ENCODE data around the gene GATA5. TPM values are rescaled to one million over a fixed set of nuclear protein-coding genes. Genes with fewer than 3 reads are reported as not detected.

Gene GATA5
- total RNA-seq, 2 donors from 2014 or later, result 2.5 to 6.7 TPM

- Mint-ChIP-seq H3K4me1 (peaks cover 7% of the 10 kb centered on the region), H3K4me3 (no peak overlapping the region)
Observed at GRCh38 chr20:62504323-62504722, 28.5 kb upstream of the GATA5 start.

GRCh38 chr20:62503401-62504178 lies 27.8 kb upstream of the GATA5 start:
- WGBS, 2 experiments (ENCODE audit: insufficient coverage in 1 of 2, insufficient read length in 1 of 2), result 77 to 81% methylated on average over 9 to 18 of the region's 18 CpGs
- Histone ChIP-seq H3K9me3 (ENCODE audit: control insufficient read depth, low read length) (no peaks in the 10 kb centered on the region), H3K36me3 (ENCODE audit: control insufficient read depth, insufficient read depth, low read length) (no peaks in the 10 kb centered on the region), H3K4me3 (ENCODE audit: low read length) (no peak overlapping the region), H3K9ac (ENCODE audit: extremely low read depth, low read length, poor library complexity, severe bottlenecking) (no peak overlapping the region), H3K27ac (ENCODE audit: low read depth, low read length) (no peak overlapping the region), H3K27me3 (ENCODE audit: control insufficient read depth, insufficient read depth, low read length, poor library complexity, severe bottlenecking) (peaks cover 5% of the 10 kb centered on the region), H3K4me1 (ENCODE audit: control insufficient read depth, insufficient read depth, low read length) (peaks cover 9% of the 10 kb centered on the region)
- TF ChIP-seq CTCF (conservative IDR thresholded peaks at IDR 0.05), result no peak
- Mint-ChIP-seq H3K4me3 (no peak overlapping the region), H3K36me3 (ENCODE audit: low read depth) (no peaks in the 10 kb centered on the region), H3K4me1 (peaks cover 7% of the 10 kb centered on the region), H3K27me3 (ENCODE audit: insufficient read depth) (no peaks in the 10 kb centered on the region), H3K9me3 (no peaks in the 10 kb centered on the region), H3K27ac (no peak overlapping the region)
- DNase-seq, result no peak

More at GRCh38 chr20:62504323-62504722, 28.5 kb upstream of the GATA5 start:
- WGBS, 2 experiments (ENCODE audit: insufficient coverage in 1 of 2, insufficient read length in 1 of 2), result 94 to 100% methylated on average over 4 of the region's 4 CpGs
- H3K4me3 ChIP-seq (ENCODE audit: low read length), result no peak overlapping the region
- no peak overlapping the region for H3K27ac ChIP-seq (ENCODE audit: low read depth, low read length)
- H3K9me3 ChIP-seq (ENCODE audit: control insufficient read depth, low read length), result no peaks in the 10 kb centered on the region
- Mint-ChIP-seq H3K27me3 (ENCODE audit: insufficient read depth) (no peaks in the 10 kb centered on the region), H3K9me3 (no peaks in the 10 kb centered on the region), H3K36me3 (ENCODE audit: low read depth) (no peaks in the 10 kb centered on the region), H3K27ac (no peak overlapping the region)
- H3K4me1 ChIP-seq (ENCODE audit: control insufficient read depth, insufficient read depth, low read length), result peaks cover 9% of the 10 kb centered on the region
- no peaks in the 10 kb centered on the region for H3K36me3 ChIP-seq (ENCODE audit: control insufficient read depth, insufficient read depth, low read length)
- no peak for TF ChIP-seq CTCF (conservative IDR thresholded peaks at IDR 0.05)
- no peak for DNase-seq
- peaks cover 2% of the 10 kb centered on the region for H3K27me3 ChIP-seq (ENCODE audit: control insufficient read depth, insufficient read depth, low read length, poor library complexity, severe bottlenecking)
- H3K9ac ChIP-seq (ENCODE audit: extremely low read depth, low read length, poor library complexity, severe bottlenecking), result no peak overlapping the region

GRCh38 chr20:62502496-62503095 lies 26.8 kb upstream of the GATA5 start:
- 88 to 91% methylated on average over 7 to 16 of the region's 16 CpGs for WGBS, 2 experiments (ENCODE audit: insufficient coverage in 1 of 2, insufficient read length in 1 of 2)
- H3K36me3 ChIP-seq (ENCODE audit: control insufficient read depth, insufficient read depth, low read length), result no peaks in the 10 kb centered on the region
- no peak for DNase-seq
- Mint-ChIP-seq H3K27me3 (ENCODE audit: insufficient read depth) (no peaks in the 10 kb centered on the region), H3K4me3 (no peak overlapping the region), H3K9me3 (no peaks in the 10 kb centered on the region), H3K36me3 (ENCODE audit: low read depth) (no peaks in the 10 kb centered on the region), H3K4me1 (peaks cover 7% of the 10 kb centered on the region), H3K27ac (no peak overlapping the region)
- no peaks in the 10 kb centered on the region for H3K9me3 ChIP-seq (ENCODE audit: control insufficient read depth, low read length)
- peaks cover 9% of the 10 kb centered on the region for H3K4me1 ChIP-seq (ENCODE audit: control insufficient read depth, insufficient read depth, low read length)
- no peak overlapping the region for H3K9ac ChIP-seq (ENCODE audit: extremely low read depth, low read length, poor library complexity, severe bottlenecking)
- H3K27me3 ChIP-seq (ENCODE audit: control insufficient read depth, insufficient read depth, low read length, poor library complexity, severe bottlenecking), result peaks cover 5% of the 10 kb centered on the region
- H3K27ac ChIP-seq (ENCODE audit: low read depth, low read length), result no peak overlapping the region
- no peak overlapping the region for H3K4me3 ChIP-seq (ENCODE audit: low read length)
- no peak for TF ChIP-seq CTCF (conservative IDR thresholded peaks at IDR 0.05)
